Spleen (tissue), 11 donors: ENCODE data around the gene HOXA7. TPM values are rescaled to one million over a fixed set of nuclear protein-coding genes. Genes with fewer than 3 reads are reported as not detected.
A peak's percentile ranks its signal among the peaks of the same experiment; 100 is the strongest.

Experiments used
- DNase-seq: peaks from one replicate; pipeline ENCODE4 v3.0.0-alpha.2; 2020
- H3K27ac ChIP-seq, 8 donors: fragments of 200-600 bp; sonication (generic) in 7 of 8; 1 replicate in 4 of 8; 2 replicates in 4 of 8; pipeline versions ENCODE4 v1.5.0 to v1.8.0; 2016 to 2021; ENCODE audit warnings: inconsistent platforms in 4 of 8, mild to moderate bottlenecking in 4 of 8, moderate library complexity in 1 of 8
- H3K27me3 ChIP-seq, 7 donors: fragments of 200-600 bp; sonication (generic) in 6 of 7; replicated peaks in 1 of 7; 1 replicate in 4 of 7; 2 replicates in 3 of 7; pipeline versions ENCODE4 v1.5.0 to v1.8.0; 2016 to 2021; ENCODE audit warnings: inconsistent platforms in 3 of 7, mild to moderate bottlenecking in 1 of 7
- H3K36me3 ChIP-seq, 6 donors: fragments of 200-600 bp; sonication (generic) in 5 of 6; 1 replicate in 4 of 6; 2 replicates in 2 of 6; pipeline versions ENCODE4 v1.5.0 to v1.8.0; 2016 to 2021; ENCODE audit warnings: inconsistent platforms in 2 of 6
- H3K4me1 ChIP-seq, 6 donors: fragments of 200-600 bp; sonication (generic) in 5 of 6; 1 replicate in 3 of 6; 2 replicates in 3 of 6; pipeline versions ENCODE4 v1.5.0 to v1.8.0; 2016 to 2021; ENCODE audit warnings: inconsistent platforms in 3 of 6
- H3K4me3 ChIP-seq, 8 donors: fragments of 200-600 bp; sonication (generic) in 7 of 8; 1 replicate in 4 of 8; 2 replicates in 4 of 8; pipeline versions ENCODE4 v1.5.0 to v1.8.0; 2016 to 2021; ENCODE audit warnings: inconsistent platforms in 4 of 8, mild to moderate bottlenecking in 4 of 8, moderate library complexity in 2 of 8
- H3K9me3 ChIP-seq, 8 donors: fragments of 200-600 bp; sonication (generic) in 7 of 8; 1 replicate in 4 of 8; 2 replicates in 4 of 8; pipeline versions ENCODE4 v1.5.0 to v1.8.0; 2016 to 2021; ENCODE audit warnings: inconsistent platforms in 4 of 8
- POLR2A ChIP-seq, 3 donors: fragments of 450-650 bp; IDR thresholded peaks; one replicate each; pipeline ENCODE4 v1.5.1; 2017; ENCODE audit warnings: antibody characterized with exemption in 3 of 3, mild to moderate bottlenecking in 1 of 3
- POLR2AphosphoS5 ChIP-seq, 3 donors: sonication (generic); formaldehyde crosslinking; IDR thresholded peaks; one replicate each; pipeline ENCODE4 v1.5.1; 2017; ENCODE audit warnings: antibody characterized with exemption in 3 of 3
- WGBS, 5 donors: extraction: QIAGEN DNeasy Blood & Tissue Kit in 3 of 5; methylation state at CpG; one replicate each; pipeline versions ENCODE4 v1.1.5 to v1.1.7; 2013 to 2018; 5-methylcytosine and 5-hydroxymethylcytosine counted together
- intact Hi-C: fragments of 100-400 bp; cut with DNase I; formaldehyde crosslinking; loops from one replicate; pipeline ENCODE4 v1.15.0; 2023; ENCODE audit warnings: low total_unique reads
- polyA plus RNA-seq, 3 donors: library from polyadenylated mRNA; stranded (reverse); fragments of 200-250 nt; gene quantifications; one replicate each; pipeline ENCODE4 v1.2.1, GENCODE V29; 2013
- total RNA-seq, 7 donors: library from RNA; depleted of rRNA in 3 of 7; stranded (reverse); fragments of >200 nt in 3 of 7; fragmentation: NEBNext Ultra II Directional in 4 of 7; extraction: Animal tissue kit (Norgen Biotek cat#: 25700) in 4 of 7; gene quantifications; one replicate each; pipeline versions ENCODE4 v1.1.0 to v1.2.1, GENCODE V29; 2016 to 2021
- TF ChIP-seq, protein P1 (sequence below), 11 experiments: fragments of 200-600 bp in 7 of 11; fragments of 450-650 bp in 4 of 11; sonication (generic) in 4 of 11; IDR thresholded peaks in 8 of 11; conservative IDR thresholded peaks in 3 of 11; 1 replicate in 7 of 11; 2 replicates in 4 of 11; pipeline versions ENCODE4 v1.4.0 to v1.8.0; 2016 to 2021; ENCODE audit warnings: antibody characterized with exemption in 11 of 11, inconsistent platforms in 4 of 11, mild to moderate bottlenecking in 1 of 11
- donor health status: healthy with polysubstance abuse.
- donor health status: DM: no; HTN: no; CAD: no; lungs with moderate emphysema.
- donor health status: DM: no; HTN: no; CAD: no.
- donor health status: Bipolar disorder and iron deficiency.
- donor health status: healthy.
- donor health status: DM: no; HTN: no; CAD: no.
- donor health status: DM: yes; HTN: yes; CAD: no.

The HOXA7 gene
- total and polyA plus RNA-seq, 10 donors: 0.55 to 8.0 (median 2.4) TPM

DNA sequence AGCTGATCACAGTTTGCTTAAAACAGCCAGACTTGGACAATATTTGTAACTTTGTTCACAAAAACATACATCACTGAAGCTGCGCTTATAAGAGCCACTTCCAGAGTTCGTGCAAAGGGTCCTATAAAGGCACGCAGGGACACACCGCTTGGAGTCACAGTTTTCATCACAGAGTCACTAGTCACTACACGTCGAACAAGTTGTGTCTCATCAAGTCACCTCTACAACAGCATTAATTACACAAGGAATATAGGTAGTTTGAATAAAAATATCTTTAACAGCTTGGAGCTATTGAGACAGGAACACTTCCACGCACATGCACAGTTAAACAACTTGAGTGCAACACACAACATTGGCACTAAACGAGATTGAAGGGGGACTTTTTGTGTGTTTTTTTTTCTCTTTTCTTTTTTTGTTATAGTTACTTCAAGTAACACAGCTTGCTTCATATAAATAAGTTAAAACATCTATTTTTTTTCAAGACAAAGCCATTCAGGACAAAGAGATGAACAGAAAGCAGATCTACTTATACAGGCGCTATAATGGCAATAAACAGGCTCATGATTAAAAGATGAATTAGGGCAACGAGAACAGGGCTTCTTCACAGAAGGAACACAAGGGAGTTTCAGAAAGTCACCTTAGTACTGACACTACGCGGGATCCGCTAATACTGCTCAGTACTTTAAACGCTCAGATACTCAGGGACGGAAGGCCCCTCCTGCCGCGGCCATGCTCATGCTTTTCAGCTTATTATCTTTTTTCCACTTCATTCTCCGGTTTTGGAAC lies 15.1 kb downstream of the HOXA7 start:
- Histone ChIP-seq H3K36me3 (no peaks in the 10 kb centered on the region), H3K27me3 (peaks cover 0 to 73% (median 12%) of the 10 kb centered on the region in 7 donors), H3K4me3 (peak overlapping the region in 4 of 8 donors; percentile 44 to 77 (median 58)), H3K27ac (peak overlapping the region in 7 of 8 donors; percentile 74 to 95 (median 82)), H3K4me1 (peaks cover 0 to 33% (median 4%) of the 10 kb centered on the region in 6 donors), H3K9me3 (no peaks in the 10 kb centered on the region)
- 78 to 90% (median 88%) methylated on average over 18 of the region's 18 CpGs for WGBS, 5 donors
- DNase-seq: no peak
- TF ChIP-seq POLR2AphosphoS5 (IDR thresholded peaks at IDR 0.05): no peak
- TF ChIP-seq, protein P1, sequence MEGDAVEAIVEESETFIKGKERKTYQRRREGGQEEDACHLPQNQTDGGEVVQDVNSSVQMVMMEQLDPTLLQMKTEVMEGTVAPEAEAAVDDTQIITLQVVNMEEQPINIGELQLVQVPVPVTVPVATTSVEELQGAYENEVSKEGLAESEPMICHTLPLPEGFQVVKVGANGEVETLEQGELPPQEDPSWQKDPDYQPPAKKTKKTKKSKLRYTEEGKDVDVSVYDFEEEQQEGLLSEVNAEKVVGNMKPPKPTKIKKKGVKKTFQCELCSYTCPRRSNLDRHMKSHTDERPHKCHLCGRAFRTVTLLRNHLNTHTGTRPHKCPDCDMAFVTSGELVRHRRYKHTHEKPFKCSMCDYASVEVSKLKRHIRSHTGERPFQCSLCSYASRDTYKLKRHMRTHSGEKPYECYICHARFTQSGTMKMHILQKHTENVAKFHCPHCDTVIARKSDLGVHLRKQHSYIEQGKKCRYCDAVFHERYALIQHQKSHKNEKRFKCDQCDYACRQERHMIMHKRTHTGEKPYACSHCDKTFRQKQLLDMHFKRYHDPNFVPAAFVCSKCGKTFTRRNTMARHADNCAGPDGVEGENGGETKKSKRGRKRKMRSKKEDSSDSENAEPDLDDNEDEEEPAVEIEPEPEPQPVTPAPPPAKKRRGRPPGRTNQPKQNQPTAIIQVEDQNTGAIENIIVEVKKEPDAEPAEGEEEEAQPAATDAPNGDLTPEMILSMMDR (IDR thresholded peaks at IDR 0.05 in 8 of 11, conservative IDR thresholded peaks at IDR 0.05 in 3 of 11): no peak
- no peak for TF ChIP-seq POLR2A (IDR thresholded peaks at IDR 0.05)
- intact Hi-C loops: loop anchor here (2.0 kb wide), 1 partner anchor 453 kb away; no protein-coding TSS in a partner anchor

DNA sequence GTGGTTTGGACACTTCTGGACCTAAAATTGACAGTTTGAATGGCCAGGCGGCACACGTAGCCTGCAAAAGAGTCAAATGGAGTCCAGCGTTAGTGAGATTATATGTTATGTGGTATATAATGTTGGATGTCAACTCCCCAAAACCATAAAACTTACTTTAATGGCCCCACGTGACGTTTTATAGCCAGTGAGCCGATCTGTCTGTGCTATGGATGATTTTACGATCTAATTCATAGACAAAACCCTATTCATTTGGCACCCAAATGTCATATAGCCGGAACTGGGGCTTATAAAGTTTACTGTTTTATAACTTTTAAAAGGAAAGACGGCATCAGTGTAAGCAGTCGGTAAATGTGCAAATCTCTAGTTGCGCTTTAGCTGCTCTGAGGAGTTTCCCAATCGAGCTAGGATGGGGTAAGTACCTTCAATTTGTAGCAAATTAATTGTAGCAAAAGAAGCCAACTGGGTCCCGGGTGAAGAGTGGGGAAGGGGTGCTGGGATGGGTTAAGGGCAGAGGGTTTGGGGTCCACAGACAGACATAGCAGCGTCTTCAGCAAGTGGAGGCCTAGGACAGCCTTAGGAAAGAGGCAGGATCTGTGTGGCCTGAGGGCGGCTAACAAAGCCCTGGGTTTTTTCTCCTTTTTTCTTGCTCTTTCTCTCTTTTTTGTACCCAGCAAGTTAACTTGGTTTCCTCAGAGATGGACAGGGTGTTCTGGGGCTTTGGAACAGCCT lies 16.2 kb downstream of the HOXA7 start:
- Histone ChIP-seq H3K4me3 (no peak overlapping the region), H3K36me3 (no peaks in the 10 kb centered on the region), H3K4me1 (peaks cover 0 to 42% (median 12%) of the 10 kb centered on the region in 6 donors), H3K27me3 (peaks cover 0 to 73% (median 12%) of the 10 kb centered on the region in 7 donors), H3K27ac (peak overlapping the region in 2 of 8 donors; percentile 35 to 57), H3K9me3 (no peaks in the 10 kb centered on the region)
- TF ChIP-seq POLR2AphosphoS5 (IDR thresholded peaks at IDR 0.05): no peak
- no peak for TF ChIP-seq POLR2A (IDR thresholded peaks at IDR 0.05)
- TF ChIP-seq, protein P1 (IDR thresholded peaks at IDR 0.05 in 8 of 11, conservative IDR thresholded peaks at IDR 0.05 in 3 of 11): no peak
- 87 to 94% (median 90%) methylated on average over 15 of the region's 15 CpGs for WGBS, 5 donors
- DNase-seq: no peak
- intact Hi-C loops: loop anchor here (2.0 kb wide), 1 partner anchor 451 kb away; no protein-coding TSS in a partner anchor

DNA sequence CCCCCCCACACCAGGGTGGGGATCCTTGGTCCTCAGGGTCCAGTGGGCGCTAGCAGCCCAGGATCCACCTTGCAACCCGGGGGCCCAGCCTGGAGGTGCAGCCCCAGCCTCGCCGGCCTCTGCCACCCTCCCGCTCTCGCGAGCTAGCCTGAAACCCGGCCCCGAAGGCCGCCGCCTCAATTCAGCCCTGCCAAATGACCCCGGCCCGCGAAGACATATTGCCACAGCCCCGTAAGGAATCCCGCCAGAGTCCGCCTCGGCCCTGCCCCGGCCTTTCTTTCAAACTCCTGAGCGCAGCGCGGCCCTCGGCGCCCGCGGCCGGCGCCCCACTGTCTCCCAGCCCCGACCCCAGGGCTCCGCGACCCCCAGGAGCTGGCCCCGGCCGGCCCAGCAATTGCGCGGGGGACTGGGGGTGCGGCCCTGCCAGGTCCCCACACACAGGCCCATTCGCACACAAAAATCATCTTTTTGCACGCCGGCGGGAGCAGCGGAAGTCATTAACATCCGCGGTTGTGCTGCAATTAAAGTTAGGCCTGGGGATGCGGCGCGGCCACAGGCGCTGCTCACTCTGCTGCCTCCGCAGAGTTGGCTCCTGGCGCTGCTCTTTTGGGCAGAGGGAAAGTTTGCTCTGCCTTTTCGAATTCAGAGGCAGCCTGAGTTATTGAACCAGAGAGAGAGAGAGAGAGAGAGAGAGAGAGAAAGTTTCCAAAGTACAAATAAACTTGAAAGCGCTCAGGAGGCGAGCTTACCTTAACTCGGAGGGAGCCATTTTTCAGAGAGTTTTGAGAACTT lies 16.9 kb downstream of the HOXA7 start:
- WGBS, 5 donors: 74 to 90% (median 83%) methylated on average over 44 to 53 of the region's 53 CpGs
- intact Hi-C loops: loop anchor here (2.0 kb wide), 1 partner anchor 451 kb away; no protein-coding TSS in a partner anchor
- peak overlapping the region in 4 of 8 donors; percentile 7 to 57 (median 39) for H3K27ac ChIP-seq
- no peaks in the 10 kb centered on the region for H3K9me3 ChIP-seq
- H3K27me3 ChIP-seq: peaks cover 0 to 67% (median 8%) of the 10 kb centered on the region in 7 donors
- DNase-seq: peak; percentile 68
- TF ChIP-seq, protein P1 (IDR thresholded peaks at IDR 0.05 in 8 of 11, conservative IDR thresholded peaks at IDR 0.05 in 3 of 11): no peak
- no peak for TF ChIP-seq POLR2A (IDR thresholded peaks at IDR 0.05)
- no peak for TF ChIP-seq POLR2AphosphoS5 (IDR thresholded peaks at IDR 0.05)
- peak overlapping the region in 2 of 8 donors; percentile 5 to 17 for H3K4me3 ChIP-seq
- peaks cover 0 to 42% (median 15%) of the 10 kb centered on the region in 6 donors for H3K4me1 ChIP-seq
- no peaks in the 10 kb centered on the region for H3K36me3 ChIP-seq
